ENCODE data around the gene DPF1.

GRCh38 chr19:38196948-38197656 lies 26.9 kb downstream of the DPF1 start:
- TF ChIP-seq CTCF (IDR thresholded peaks at IDR 0.05) (no peak), ZFX (IDR thresholded peaks at IDR 0.05; ENCODE audit: borderline replicate concordance) (no peak)

Data from 22Rv1 (cell line).